Motor neuron (in vitro differentiated cells): ENCODE data around the gene PDGFA. TPM values are rescaled to one million over a fixed set of nuclear protein-coding genes. Genes with fewer than 3 reads are reported as not detected.
A peak's percentile ranks its signal among the peaks of the same experiment; 100 is the strongest.

Experiments
- ATAC-seq, 8 experiments: fragments of 200-7000 bp; cut with Tn5 transposase; replicated peaks in 6 of 8; 2 replicates each; pipeline ENCODE4 v1.8.0; 2021; ENCODE audit warnings: mild to moderate bottlenecking in 8 of 8, moderate library complexity in 8 of 8
- H3K27ac ChIP-seq, 2 donors: fragments of 250-450 bp; sonication (Bioruptor Pico); 2 replicates each; pipeline ENCODE4 v1.9.0; 2021; ENCODE audit warnings: antibody characterized with exemption in 2 of 2, mild to moderate bottlenecking in 2 of 2, moderate library complexity in 1 of 2
- H3K4me1 ChIP-seq, 2 donors: fragments of 250-450 bp; sonication (Bioruptor Pico); replicated peaks in 1 of 2; 2 replicates each; pipeline ENCODE4 v1.6.1; 2021; ENCODE audit warnings: antibody characterized with exemption in 2 of 2, mild to moderate bottlenecking in 2 of 2, moderate library complexity in 1 of 2
- H3K4me3 ChIP-seq, 5 donors: fragments of 250-450 bp; sonication (Bioruptor Pico); 2 replicates each; pipeline ENCODE4 v1.9.0; 2021; ENCODE audit warnings: antibody characterized with exemption in 5 of 5, mild to moderate bottlenecking in 5 of 5, moderate library complexity in 4 of 5
- WGBS, 10 experiments: fragments of 450-650 bp; shearing (Covaris generic); methylation state at CpG; one replicate each; pipeline ENCODE4 v1.0.0; 2022; 5-methylcytosine and 5-hydroxymethylcytosine counted together
- in situ Hi-C, 9 experiments: fragments of 400-800 bp; cut with MboI; loops; one replicate each; pipeline ENCODE4 v1.15.0; 2021; ENCODE audit warnings: low sequenced_read_pairs in 9 of 9, low pct_unique_long_range_greater_than_20kb in 2 of 9; ENCODE audit not compliant: unreplicated experiment in 9 of 9
- total RNA-seq, 8 experiments: library from RNA; unstranded; fragments of 300-600 nt; gene quantifications; 2 replicates each; pipeline versions ENCODE4 v1.2.3 to v1.2.4, GENCODE V29; 2022

The PDGFA gene
- total RNA-seq, 8 experiments from 2014 or later = 0.87 to 25.1 (median 1.9) TPM

DNA sequence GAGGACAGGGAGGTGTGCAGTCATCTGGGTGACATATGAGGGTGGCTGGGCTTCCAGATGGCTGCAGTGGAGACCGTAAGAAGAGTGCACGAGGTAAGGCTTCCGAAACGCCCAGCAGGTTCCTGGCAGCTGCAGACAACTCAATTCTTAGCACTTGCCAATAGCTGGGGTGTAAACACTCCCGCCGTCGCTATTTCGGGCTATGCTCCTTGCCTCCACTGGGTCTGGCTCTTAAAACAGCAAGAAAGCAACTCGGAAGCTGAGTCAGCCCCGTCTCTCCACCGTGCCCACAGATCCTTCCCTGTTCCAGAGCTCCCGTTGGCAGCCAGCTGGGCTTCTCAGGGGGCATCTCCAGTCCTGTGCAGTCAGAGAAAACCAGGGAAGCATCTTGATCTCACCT, 6.1 kb upstream of the PDGFA start:
- H3K4me1 ChIP-seq = peaks cover 9 to 17% of the 10 kb centered on the region in 2 donors
- no peak overlapping the region for H3K27ac ChIP-seq
- WGBS, 10 experiments = 18 to 85% (median 50%) methylated on average over 3 to 8 of the region's 12 CpGs; no CpG with 5 or more reads in 6 of the 10 experiments
- ATAC-seq = peak in 2 of 8 experiments; percentile 4 to 20
- in situ Hi-C loops = loop anchor here in 1 of 9 experiments (25.0 kb wide), 1 partner anchor 187 kb away; no protein-coding TSS in a partner anchor
- no peak overlapping the region for H3K4me3 ChIP-seq

DNA sequence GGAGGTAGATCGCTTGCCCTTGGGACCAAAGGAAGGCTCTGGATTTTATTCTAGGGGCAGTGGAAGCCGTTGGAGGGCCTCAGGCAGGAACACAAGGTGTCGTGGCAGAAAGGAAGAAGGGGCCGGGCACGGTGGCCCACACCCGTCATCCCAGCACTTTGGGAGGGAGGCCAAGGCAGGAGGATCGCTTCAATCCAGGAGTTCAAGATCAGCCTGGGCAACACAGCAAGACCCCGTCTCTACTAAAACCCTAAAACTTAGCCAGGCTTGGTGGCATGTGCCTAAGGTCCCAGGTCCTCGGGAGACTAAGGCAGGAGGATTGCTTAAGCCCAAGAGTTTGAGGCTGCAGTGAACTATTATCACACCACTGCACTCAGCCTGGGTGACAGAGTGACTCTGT, 5.2 kb upstream of the PDGFA start:
- Histone ChIP-seq H3K4me3 (no peak overlapping the region), H3K4me1 (peaks cover 9 to 20% of the 10 kb centered on the region in 2 donors), H3K27ac (no peak overlapping the region)
- no peak for ATAC-seq
- 80 to 97% (median 92%) methylated on average over 4 to 7 of the region's 9 CpGs; no CpG with 5 or more reads in 6 of the 10 experiments for WGBS, 10 experiments
- in situ Hi-C loops = loop anchor here in 1 of 9 experiments (25.0 kb wide), 1 partner anchor 188 kb away; no protein-coding TSS in a partner anchor

DNA sequence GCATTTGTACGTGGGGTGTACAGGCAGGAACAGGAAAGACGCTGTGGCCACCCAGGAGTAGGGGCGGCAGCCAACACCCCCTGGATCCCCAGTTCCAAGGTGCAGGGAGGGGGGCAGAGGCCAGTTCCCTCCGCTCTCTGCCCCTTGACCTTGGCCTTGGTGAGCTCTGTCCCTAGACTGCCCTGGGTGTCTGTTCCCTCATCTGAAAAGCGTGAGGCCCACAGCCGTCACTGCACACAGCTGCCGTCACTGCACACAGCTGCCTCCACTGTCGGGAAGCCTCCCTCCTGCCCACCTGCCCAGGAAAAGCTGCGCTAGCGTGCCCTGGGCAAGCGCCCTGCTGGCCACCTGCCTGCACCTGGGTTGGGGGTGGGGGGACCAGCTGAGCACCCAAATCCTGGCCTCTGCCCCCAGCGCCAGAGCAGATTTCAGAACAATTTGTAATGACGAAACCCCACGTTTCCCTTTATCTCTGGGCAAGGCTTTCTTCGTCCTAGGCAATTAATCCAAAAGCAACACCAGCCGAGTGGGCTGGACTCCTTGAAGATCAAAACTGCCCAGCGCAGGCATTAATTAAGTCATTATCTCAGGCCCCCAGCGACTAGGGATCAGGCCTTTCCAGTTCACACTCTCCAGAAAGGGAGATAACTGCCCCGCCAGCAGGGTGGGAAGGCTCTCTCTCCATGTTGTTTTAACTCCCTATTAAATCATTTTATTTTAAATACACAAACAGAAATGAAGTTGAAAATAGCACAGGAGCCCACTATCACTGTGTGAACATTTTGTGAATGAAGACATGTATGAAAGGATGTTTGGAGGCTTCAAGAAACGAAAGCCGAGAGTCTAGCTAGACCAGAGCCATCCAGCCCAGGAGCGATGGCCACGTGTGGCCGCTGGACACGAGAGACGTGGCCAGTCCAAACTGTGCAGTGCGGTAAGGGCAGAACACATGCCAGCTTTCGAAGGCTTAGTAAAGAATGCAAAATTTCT, 4.0 kb upstream of the PDGFA start:
- 66 to 83% (median 74%) methylated on average over 3 to 26 of the region's 28 CpGs; no CpG with 5 or more reads in 4 of the 10 experiments for WGBS, 10 experiments
- Histone ChIP-seq H3K4me1 (peaks cover 9 to 20% of the 10 kb centered on the region in 2 donors), H3K4me3 (no peak overlapping the region), H3K27ac (no peak overlapping the region)
- in situ Hi-C loops = no loop called here
- no peak for ATAC-seq

DNA sequence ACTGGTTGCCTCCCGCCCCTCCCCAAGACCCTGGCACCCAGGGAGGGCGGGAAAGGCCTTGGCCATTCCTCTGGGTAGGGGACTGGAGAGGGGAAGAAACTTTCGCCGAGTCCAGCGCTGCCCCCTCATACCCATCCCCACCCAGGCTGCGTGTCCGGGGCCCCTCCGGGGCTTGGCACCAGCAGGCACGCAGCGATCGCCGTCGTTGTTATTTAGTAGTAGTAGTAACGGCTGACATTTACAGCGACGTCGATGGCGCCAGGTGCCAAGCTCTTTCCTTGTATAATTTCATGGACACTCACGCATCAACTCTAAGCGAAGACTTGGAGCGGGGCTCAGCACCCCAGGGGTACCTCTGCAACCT, 3.3 kb upstream of the PDGFA start:
- H3K4me3 ChIP-seq = no peak overlapping the region
- in situ Hi-C loops = no loop called here
- ATAC-seq = no peak
- no peak overlapping the region for H3K27ac ChIP-seq
- 7 to 60% (median 42%) methylated on average over 1 to 12 of the region's 21 CpGs; no CpG with 5 or more reads in 6 of the 10 experiments for WGBS, 10 experiments
- peaks cover 15 to 20% of the 10 kb centered on the region in 2 donors for H3K4me1 ChIP-seq

DNA sequence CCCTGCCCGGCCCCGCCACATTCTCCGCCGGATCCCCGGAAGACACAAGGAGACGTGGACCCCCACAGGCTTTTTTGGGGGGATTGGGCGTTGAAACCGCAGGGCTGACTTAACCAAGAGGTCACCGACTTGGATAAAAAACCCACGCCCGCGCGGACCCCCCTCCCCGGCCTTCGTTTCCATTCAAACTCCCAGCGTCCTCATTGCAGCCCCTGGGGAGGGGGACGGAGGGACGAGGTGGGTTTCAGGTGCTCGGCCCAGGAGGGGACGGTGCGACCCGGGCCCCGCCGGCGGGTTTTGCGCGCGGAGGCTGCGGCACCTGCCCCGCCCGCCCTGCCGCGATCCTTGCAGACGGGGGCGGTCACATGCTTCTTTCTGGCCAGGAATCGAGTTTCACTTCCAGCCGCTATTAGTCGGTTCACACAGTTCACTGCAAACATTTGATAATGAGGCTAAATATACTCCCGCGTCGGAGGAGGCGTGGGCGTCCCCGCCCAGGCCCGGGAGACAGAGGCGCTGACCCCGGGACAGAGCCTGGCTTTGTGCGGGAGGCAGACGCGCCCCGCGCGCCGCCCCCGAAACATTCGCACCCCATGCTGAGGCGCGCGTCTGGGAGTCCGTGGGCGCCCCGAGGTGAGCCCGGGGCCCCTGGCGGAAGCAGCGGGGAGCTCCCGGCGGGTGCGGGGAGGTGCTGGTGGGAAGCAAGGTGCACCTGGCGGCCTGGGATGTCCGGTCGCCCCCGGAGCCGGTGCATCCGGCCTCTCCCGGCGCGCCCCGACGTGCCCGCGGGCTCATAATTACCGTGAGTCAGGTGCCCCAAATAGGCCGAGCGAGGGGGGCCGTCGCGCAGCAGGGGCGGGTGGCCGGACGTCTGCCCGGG, 2.7 kb upstream of the PDGFA start:
- Histone ChIP-seq H3K4me1 (peaks cover 20 to 22% of the 10 kb centered on the region in 2 donors), H3K4me3 (peak overlapping the region in 4 of 5 donors; percentile 13 to 25 (median 20)), H3K27ac (no peak overlapping the region)
- in situ Hi-C loops = no loop called here
- peak in 7 of 8 experiments; percentile 13 to 60 (median 28) for ATAC-seq
- WGBS, 10 experiments = 0 to 3% (median 0%) methylated on average over 2 to 24 of the region's 91 CpGs; no CpG with 5 or more reads in 7 of the 10 experiments

DNA sequence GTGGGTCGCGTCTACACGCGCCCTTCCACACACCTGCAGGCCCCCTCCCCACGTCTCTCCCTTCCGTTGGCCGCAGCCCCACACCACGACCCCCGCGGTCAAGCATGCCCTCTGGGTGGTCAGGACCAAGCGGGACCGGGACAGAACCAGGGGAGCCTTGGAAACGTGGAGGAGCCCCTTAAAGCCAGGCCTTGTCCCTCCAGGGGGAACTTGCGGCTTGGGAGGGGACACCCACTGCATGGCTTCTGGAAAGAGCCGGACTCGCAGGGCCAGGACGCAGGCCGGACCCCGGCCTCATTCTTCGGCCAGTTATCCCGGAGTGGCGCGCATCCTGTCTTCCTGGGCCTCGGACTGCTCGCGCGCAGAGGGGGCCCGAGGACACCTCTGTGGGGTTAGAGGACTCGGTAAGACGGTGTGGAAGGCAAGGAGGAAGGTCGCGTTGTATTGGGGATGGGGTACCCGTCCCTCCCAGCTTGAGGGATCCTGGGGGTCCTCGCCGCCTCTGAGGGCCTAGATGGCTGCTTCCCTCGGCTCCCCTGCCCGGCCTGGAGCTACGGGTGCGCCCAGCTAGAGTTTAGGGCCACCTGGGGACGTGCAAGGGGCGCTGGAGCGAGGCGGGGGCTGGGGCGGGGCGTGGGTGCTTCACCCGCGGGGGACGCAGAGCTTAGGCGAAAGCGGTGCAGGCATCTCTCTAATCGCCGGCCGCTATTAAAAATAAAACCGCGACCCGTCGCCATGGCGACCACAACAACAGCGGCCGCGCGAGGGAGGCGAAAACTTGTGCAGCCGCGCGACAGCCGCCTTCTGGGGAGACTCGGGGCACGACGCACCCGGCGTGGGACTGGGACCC, 1.8 kb upstream of the PDGFA start:
- 0 to 55% (median 6%) methylated on average over 1 to 7 of the region's 72 CpGs; no CpG with 5 or more reads in 6 of the 10 experiments for WGBS, 10 experiments
- in situ Hi-C loops = no loop called here
- ATAC-seq = peak in 5 of 8 experiments; percentile 0 to 46 (median 10)
- H3K4me1 ChIP-seq = peaks cover 21 to 30% of the 10 kb centered on the region in 2 donors
- no peak overlapping the region for H3K27ac ChIP-seq
- peak overlapping the region in 4 of 5 donors; percentile 13 to 25 (median 20) for H3K4me3 ChIP-seq

DNA sequence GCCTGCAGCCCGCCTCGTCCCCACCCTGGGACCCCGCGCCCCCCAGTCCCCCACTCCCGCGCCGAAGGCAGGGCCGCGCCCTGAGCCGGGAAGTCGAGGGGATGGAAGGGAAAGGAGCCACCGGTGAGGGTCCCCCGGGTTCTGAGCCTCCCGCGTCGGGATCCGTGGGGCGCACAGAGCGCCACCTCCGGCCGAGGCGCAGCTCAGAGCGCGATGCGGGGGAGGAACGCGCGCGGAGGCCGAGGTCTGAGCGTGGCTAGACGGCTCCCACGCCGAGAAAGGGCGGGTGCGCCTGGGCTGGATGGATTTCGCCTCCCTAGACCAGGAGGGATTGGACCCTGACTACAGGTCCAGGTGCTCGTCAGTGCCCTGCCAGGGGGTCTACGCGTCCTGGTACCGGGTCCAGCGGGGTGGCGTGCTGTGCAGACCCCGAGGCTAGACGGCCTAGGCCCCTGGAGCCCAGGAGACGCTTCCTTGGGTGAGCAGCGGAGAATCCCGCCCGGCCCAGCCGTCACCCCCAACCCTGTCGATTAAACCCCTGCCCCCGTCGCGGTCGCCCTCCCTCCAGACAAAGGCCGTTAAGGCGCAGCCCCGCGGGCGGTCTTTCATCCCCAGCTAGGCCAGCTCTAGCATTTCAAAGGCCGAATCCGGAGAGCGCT, 986 bp upstream of the PDGFA start:
- peak in 2 of 8 experiments; percentile 0 for ATAC-seq
- peak overlapping the region in 3 of 5 donors; percentile 61 to 70 (median 69) for H3K4me3 ChIP-seq
- 0 to 7% methylated on average over 2 to 5 of the region's 63 CpGs; no CpG with 5 or more reads in 8 of the 10 experiments for WGBS, 10 experiments
- in situ Hi-C loops = no loop called here
- peaks cover 27 to 33% of the 10 kb centered on the region in 2 donors for H3K4me1 ChIP-seq
- no peak overlapping the region for H3K27ac ChIP-seq

DNA sequence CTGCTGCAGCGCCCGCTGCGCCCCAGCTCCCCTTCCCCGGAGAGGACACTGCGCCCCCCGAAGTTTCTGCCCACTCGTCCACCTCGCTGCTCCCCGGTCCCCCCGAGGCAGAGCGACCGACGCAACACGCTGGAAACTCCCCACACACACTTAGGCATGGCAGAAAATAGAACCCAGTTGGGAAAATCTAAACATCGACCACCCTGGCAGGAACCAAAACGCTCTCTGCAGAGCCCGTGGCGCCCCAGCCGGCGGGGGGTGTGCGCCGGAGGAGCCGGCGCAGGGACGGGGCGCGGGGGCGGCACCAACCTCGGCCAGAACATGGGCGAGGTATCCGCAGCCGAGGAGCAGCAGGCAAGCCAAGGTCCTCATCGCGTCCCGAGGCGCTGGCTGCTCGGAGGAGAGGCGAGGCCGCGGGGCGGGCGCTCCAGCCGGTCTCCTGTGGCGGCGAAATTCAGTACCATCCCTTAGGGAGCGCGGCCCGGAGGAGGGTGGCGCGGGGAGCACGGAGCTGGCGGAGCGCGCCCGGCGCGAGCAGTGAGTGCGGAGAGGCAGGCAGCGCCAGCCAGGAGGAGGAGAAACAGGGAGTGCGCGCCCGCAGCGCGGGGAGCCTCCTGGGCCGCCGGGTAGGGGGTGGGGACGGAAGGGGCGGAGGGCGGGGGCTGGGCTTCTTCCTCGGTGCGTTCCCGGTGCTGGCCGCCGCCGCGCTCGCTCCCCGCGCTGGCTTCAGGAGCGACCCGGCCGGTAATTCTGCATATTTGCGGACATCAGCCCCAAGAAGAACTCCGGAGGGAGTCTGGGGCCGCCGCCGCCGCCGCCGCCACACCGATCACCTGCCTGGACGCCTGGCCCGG, 789 bp downstream of the PDGFA start:
- H3K4me1 ChIP-seq = peaks cover 33 to 36% of the 10 kb centered on the region in 2 donors
- in situ Hi-C loops = no loop called here
- peak overlapping the region; percentile 43 to 70 (median 61) for H3K4me3 ChIP-seq
- WGBS, 10 experiments = 0% methylated on average over 1 of the region's 93 CpGs; no CpG with 5 or more reads in 9 of the 10 experiments
- peak overlapping the region in 1 of 2 donors; percentile 19 for H3K27ac ChIP-seq
- peak; percentile 4 to 61 (median 44) for ATAC-seq

DNA sequence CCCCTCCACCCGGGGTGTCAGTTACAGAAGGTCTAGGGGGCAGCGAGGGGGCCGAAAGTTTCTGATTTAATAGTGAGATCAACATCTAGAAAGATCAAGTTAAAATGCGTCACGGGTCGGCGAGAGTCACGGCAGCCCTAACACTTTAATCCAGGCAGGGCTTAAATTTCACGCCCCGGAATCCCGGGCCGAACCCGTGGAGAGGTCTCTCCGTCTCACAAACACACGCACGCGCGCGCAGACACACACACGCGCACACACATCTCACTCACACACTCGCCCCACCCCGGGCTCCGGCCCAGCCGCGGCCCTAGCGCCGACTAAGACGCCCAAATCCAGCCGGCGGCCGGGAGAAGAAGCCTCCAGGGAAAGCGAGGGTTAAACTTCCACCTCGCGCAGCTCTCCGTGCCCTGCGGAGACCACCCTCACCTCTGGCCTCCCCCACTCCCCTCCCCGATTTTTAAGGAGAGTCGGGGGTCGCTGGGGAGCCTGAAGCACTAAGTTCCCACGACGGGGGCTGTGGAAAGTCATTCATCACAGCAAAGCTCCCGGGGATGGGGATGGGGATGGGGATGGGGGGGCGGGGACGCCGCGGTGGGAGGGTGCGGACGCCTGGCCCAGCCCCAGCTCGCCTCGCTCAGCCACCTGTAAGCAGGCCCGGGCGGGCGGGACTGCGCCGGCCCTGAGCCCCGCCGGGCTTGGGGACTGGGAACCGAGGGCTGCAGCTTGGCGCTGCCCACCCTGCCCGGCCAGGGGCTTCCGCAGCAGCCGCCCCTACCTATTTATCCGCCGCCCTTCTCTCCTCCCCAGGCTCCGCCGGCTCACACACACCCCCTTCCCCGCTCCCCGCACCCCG, 1.6 kb downstream of the PDGFA start:
- Histone ChIP-seq H3K27ac (no peak overlapping the region), H3K4me1 (peaks cover 33 to 36% of the 10 kb centered on the region in 2 donors), H3K4me3 (peak overlapping the region; percentile 43 to 70 (median 61))
- in situ Hi-C loops = no loop called here
- ATAC-seq = peak in 7 of 8 experiments; percentile 2 to 27 (median 10)
- WGBS, 10 experiments = 0% methylated on average over 3 to 13 of the region's 70 CpGs; no CpG with 5 or more reads in 8 of the 10 experiments
